A673 (cell line): Measurements from ENCODE around the gene STK10. TPM values are rescaled to one million over a fixed set of nuclear protein-coding genes. Genes with fewer than 3 reads are reported as not detected.

Source experiments
- BruUV-seq: library from RNA; stranded (reverse); fragments of 400-500 nt; replicated peaks from 2 replicates; lab custom pipeline; 2021; lab: Mats Ljungman, UMichigan
- CTCF ChIA-PET: fragments of 300-600 bp; sonication (Branson Sonifier 250); formaldehyde crosslinking; loops from one replicate; lab custom pipeline; 2022; ENCODE audit warnings: antibody characterized with exemption; lab: Charles Lee
- POLR2A ChIA-PET: fragments of 300-600 bp; sonication (Branson Sonifier 250); formaldehyde crosslinking; loops from one replicate; lab custom pipeline; 2022; ENCODE audit warnings: antibody characterized with exemption; ENCODE audit not compliant: low non-redundant PET; lab: Charles Lee
- DNase-seq: peaks from one replicate; pipeline ENCODE4 v3.0.0-alpha.2; 2015; ENCODE audit warnings: low spot score
- H3K27ac ChIP-seq: fragments of 200-600 bp; sonication (generic); 2 replicates; pipeline ENCODE4 v1.5.1; 2016; ENCODE audit warnings: mixed run types, low read depth, mild to moderate bottlenecking, mixed read lengths, antibody characterized with exemption, low read length; ENCODE audit not compliant: poor library complexity, severe bottlenecking
- H3K27me3 ChIP-seq: fragments of 200-600 bp; sonication (generic); replicated peaks from 2 replicates; pipeline ENCODE4 v1.6.1; 2017; ENCODE audit warnings: mixed run types, low read depth, mild to moderate bottlenecking, mixed read lengths, antibody characterized with exemption, low read length; ENCODE audit not compliant: insufficient read depth, poor library complexity
- H3K36me3 ChIP-seq: fragments of 200-600 bp; sonication (generic); 2 replicates; pipeline ENCODE4 v1.6.1; 2016; ENCODE audit warnings: mixed run types, mild to moderate bottlenecking, mixed read lengths, antibody characterized with exemption, low read length; ENCODE audit not compliant: insufficient read depth, poor library complexity, severe bottlenecking
- H3K4me1 ChIP-seq: fragments of 200-600 bp; sonication (generic); 2 replicates; pipeline ENCODE4 v1.6.1; 2017; ENCODE audit warnings: mixed run types, mild to moderate bottlenecking, mixed read lengths, antibody characterized with exemption, low read length; ENCODE audit not compliant: insufficient read depth, poor library complexity, severe bottlenecking
- H3K4me3 ChIP-seq: fragments of 200-600 bp; sonication (generic); 2 replicates; pipeline ENCODE4 v1.5.1; 2016; ENCODE audit warnings: low read depth, mixed run types, mild to moderate bottlenecking, mixed read lengths, low read length; ENCODE audit not compliant: poor library complexity, severe bottlenecking
- H3K9me3 ChIP-seq: fragments of 200-600 bp; sonication (generic); 2 replicates; pipeline ENCODE4 v1.6.1; 2016; ENCODE audit warnings: mixed run types, low read depth, mild to moderate bottlenecking, mixed read lengths, antibody characterized with exemption, low read length; ENCODE audit not compliant: poor library complexity, severe bottlenecking
- EZH2 ChIP-seq: fragments of 200-600 bp; sonication (generic); IDR thresholded peaks from 2 replicates; pipeline ENCODE4 v1.6.1; 2017; ENCODE audit warnings: borderline replicate concordance, low read depth, mild to moderate bottlenecking, mixed read lengths, antibody characterized with exemption, low read length; ENCODE audit not compliant: poor library complexity, severe bottlenecking
- intact Hi-C: fragments of 100-400 bp; cut with micrococcal nuclease; formaldehyde crosslinking; loops from one replicate; pipeline ENCODE4 v1.10.0; 2022; ENCODE audit not compliant: unreplicated experiment
- total RNA-seq: library from RNA; stranded (reverse); gene quantifications from 2 replicates; pipeline ENCODE4 v1.2.3, GENCODE V29; 2021
- TF ChIP-seq, protein P1 (sequence below): fragments of 300-800, 200-600 bp; sonication (generic); conservative IDR thresholded peaks from 2 replicates; pipeline ENCODE4 v1.5.1; 2017; ENCODE audit warnings: low read depth, mild to moderate bottlenecking, antibody characterized with exemption, low read length, moderate library complexity, mixed read lengths

STK10 gene
- total RNA-seq, 1 experiment from 2014 or later = 3.8 TPM

DNA sequence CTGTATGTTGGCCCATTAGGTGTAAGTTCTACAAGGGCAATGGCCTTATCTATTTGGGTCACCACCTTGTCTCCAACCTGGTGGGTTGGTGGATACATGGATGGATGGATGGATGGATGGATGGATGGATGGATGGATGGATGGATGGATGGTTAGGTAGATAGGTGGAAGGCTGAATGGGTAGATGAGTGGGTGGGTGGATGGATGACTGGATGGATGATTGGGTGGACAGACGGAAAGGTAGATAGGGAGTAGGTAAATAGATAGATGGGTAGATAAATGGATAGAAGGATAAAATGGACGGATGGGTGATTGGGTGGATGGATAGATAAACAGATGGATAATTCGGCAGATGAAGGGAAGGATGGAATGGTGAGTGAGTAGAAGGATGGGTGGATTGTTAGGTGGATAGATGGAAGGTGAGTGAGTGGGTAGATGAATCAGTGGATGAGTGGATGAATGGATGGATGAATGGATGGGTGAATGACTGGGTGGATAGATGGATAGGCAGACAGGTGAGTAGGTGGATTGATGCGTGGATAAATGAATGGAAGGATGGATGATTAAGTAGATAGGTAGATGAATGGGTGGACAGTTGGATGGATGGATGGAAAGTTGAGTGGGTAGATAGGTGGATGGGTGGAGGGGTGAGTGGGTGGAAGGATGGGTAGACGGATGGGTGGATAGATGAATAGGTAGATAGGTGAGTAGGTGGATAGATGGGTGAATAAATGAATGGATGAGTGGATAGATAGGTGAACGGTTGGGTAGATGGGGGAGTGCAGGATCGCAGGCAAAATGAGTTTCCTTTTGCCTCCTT lies 98.5 kb downstream of the STK10 start:
- H3K9me3 ChIP-seq = no peaks in the 10 kb centered on the region
- H3K27ac ChIP-seq = no peak overlapping the region
- no peaks in the 10 kb centered on the region for H3K27me3 ChIP-seq
- no peak for DNase-seq
- intact Hi-C loops = no loop called here
- H3K4me1 ChIP-seq = no peaks in the 10 kb centered on the region
- POLR2A ChIA-PET = no interaction called here
- no TSS peak for BruUV-seq
- CTCF ChIA-PET = no interaction called here
- TF ChIP-seq EZH2 = no peak
- TF ChIP-seq, protein P1, sequence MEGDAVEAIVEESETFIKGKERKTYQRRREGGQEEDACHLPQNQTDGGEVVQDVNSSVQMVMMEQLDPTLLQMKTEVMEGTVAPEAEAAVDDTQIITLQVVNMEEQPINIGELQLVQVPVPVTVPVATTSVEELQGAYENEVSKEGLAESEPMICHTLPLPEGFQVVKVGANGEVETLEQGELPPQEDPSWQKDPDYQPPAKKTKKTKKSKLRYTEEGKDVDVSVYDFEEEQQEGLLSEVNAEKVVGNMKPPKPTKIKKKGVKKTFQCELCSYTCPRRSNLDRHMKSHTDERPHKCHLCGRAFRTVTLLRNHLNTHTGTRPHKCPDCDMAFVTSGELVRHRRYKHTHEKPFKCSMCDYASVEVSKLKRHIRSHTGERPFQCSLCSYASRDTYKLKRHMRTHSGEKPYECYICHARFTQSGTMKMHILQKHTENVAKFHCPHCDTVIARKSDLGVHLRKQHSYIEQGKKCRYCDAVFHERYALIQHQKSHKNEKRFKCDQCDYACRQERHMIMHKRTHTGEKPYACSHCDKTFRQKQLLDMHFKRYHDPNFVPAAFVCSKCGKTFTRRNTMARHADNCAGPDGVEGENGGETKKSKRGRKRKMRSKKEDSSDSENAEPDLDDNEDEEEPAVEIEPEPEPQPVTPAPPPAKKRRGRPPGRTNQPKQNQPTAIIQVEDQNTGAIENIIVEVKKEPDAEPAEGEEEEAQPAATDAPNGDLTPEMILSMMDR = no peak
- H3K36me3 ChIP-seq = no peaks in the 10 kb centered on the region
- no peak overlapping the region for H3K4me3 ChIP-seq

DNA sequence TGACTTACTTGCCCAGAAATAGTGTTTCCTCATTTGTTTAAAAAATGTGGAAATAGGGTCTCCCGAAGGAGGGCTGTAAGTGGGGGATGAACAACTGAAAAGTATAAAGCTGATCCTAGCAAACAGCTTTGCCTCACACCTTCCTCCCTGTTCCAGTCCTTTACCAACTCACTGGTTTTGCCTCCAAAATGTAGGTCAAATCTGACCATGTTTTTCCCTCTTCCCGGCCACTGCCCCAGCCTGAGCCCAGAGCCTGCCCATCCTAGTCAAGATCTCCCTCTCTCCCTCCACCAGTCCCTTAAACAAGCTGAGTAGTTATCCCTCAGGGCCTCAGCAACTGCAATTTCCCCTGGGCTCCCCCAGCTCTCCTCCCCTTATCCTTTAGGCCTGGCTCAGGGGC lies 99.2 kb downstream of the STK10 start:
- no peak for DNase-seq
- intact Hi-C loops = no loop called here
- ChIA-PET CTCF (no interaction called here), POLR2A (no interaction called here)
- H3K4me1 ChIP-seq = no peaks in the 10 kb centered on the region
- TF ChIP-seq EZH2 = no peak
- TF ChIP-seq, protein P1 = no peak
- H3K27me3 ChIP-seq = no peaks in the 10 kb centered on the region
- no peak overlapping the region for H3K4me3 ChIP-seq
- no TSS peak for BruUV-seq
- no peaks in the 10 kb centered on the region for H3K9me3 ChIP-seq
- H3K27ac ChIP-seq = no peak overlapping the region
- no peaks in the 10 kb centered on the region for H3K36me3 ChIP-seq

DNA sequence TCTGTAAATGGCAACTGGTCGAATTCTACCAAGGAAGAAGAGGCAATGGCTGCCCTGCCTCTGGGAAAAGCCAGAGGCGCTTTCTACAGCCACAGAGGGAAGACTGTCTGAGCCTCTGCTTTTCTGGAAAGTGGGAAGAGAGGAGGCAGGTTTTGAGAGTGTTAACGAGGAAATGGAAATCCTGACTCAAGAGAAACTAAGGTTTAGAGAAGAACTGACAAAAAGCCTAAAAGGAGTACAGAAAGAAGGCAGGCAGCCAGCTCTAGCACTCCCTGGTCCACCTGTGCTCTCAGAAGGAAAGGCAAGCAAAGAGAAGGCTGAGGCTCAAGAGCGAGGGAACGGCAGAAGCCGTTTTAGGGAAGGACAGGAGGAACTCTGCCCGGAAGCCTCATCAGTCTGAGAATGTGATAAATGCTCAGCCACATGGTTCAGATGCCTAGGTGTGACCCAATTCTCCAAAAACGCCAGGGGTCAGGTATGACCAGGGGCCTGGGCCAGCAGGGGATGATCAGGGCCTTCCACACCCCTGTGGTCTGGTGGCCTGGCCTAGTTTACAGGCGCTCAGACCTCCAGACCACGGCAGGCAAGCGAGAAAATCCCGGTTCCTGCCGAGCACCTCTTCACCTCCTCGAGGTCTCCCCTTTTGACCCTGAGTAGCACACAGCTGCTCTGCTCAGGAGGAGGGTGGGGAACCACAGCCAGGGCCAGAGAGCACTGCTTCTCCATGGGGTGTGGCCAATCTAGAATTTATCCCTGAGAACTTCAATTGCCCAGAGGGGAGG lies 101.6 kb downstream of the STK10 start:
- BruUV-seq = no TSS peak
- no peak overlapping the region for H3K27ac ChIP-seq
- no peaks in the 10 kb centered on the region for H3K36me3 ChIP-seq
- no peak for DNase-seq
- TF ChIP-seq, protein P1 = no peak
- TF ChIP-seq EZH2 = no peak
- POLR2A ChIA-PET = no interaction called here
- no peaks in the 10 kb centered on the region for H3K27me3 ChIP-seq
- no peak overlapping the region for H3K4me3 ChIP-seq
- intact Hi-C loops = no loop called here
- no peaks in the 10 kb centered on the region for H3K9me3 ChIP-seq
- CTCF ChIA-PET = no interaction called here
- H3K4me1 ChIP-seq = no peaks in the 10 kb centered on the region
